Neural cell (in vitro differentiated cells): ENCODE measurements around the gene ZNF519. TPM values are rescaled to one million over a fixed set of nuclear protein-coding genes. Genes with fewer than 3 reads are reported as not detected.

ENCODE experiments used
- H2AFZ ChIP-seq: fragments of 200-600, 300-800 bp; sonication (generic), shearing (Covaris generic); 2 replicates; pipeline ENCODE4 v1.6.0; 2014; ENCODE audit warnings: low read depth, mild to moderate bottlenecking, antibody characterized with exemption, low read length, moderate library complexity
- H3F3A ChIP-seq: fragments of 200-600 bp; shearing (Covaris generic); 2 replicates; pipeline ENCODE4 v1.6.1; 2016; ENCODE audit warnings: mild to moderate bottlenecking, moderate library complexity, mixed read lengths, antibody characterized with exemption, low read length; ENCODE audit not compliant: insufficient read depth, poor library complexity, severe bottlenecking
- H3K27ac ChIP-seq: fragments of 200-600, 300-800 bp; sonication (generic), shearing (Covaris generic); 2 replicates; pipeline ENCODE4 v1.5.1; 2014; ENCODE audit warnings: mild to moderate bottlenecking, low read length, moderate library complexity
- H3K27me3 ChIP-seq: fragments of 300-800, 200-600 bp; sonication (generic), shearing (Covaris generic); 2 replicates; pipeline ENCODE4 v1.6.0; 2014; ENCODE audit warnings: mild to moderate bottlenecking, low read depth, low read length, moderate library complexity; ENCODE audit not compliant: insufficient read depth
- H3K36me3 ChIP-seq: fragments of 300-800, 200-600 bp; sonication (generic), shearing (Covaris generic); 2 replicates; pipeline ENCODE4 v1.5.1; 2014; ENCODE audit warnings: mild to moderate bottlenecking, antibody characterized with exemption, low read length, moderate library complexity; ENCODE audit not compliant: insufficient read depth
- H3K4me2 ChIP-seq: fragments of 300-800, 200-600 bp; sonication (generic), shearing (Covaris generic); 2 replicates; pipeline ENCODE4 v1.6.0; 2014; ENCODE audit warnings: mild to moderate bottlenecking, low read length
- H3K4me3 ChIP-seq: fragments of 300-800, 200-600 bp; sonication (generic), shearing (Covaris generic); 2 replicates; pipeline ENCODE4 v1.5.1; 2014; ENCODE audit warnings: mild to moderate bottlenecking, low read length, moderate library complexity
- H3K79me2 ChIP-seq: fragments of 200-600 bp; shearing (Covaris generic); replicated peaks from 2 replicates; pipeline ENCODE4 v1.6.0; 2014; ENCODE audit warnings: mild to moderate bottlenecking, low read length, moderate library complexity; ENCODE audit not compliant: insufficient read depth
- H3K9ac ChIP-seq: fragments of 300-800, 200-600 bp; sonication (generic), shearing (Covaris generic); 2 replicates; pipeline ENCODE4 v1.6.1; 2016; ENCODE audit warnings: mild to moderate bottlenecking, low read length, mixed read lengths
- H3K9me2 ChIP-seq: fragments of 200-600 bp; shearing (Covaris generic); 2 replicates; pipeline ENCODE4 v1.6.1; 2016; ENCODE audit warnings: mild to moderate bottlenecking, low read length, mixed read lengths; ENCODE audit not compliant: insufficient read depth
- H3K9me3 ChIP-seq: fragments of 200-600, 300-800 bp; sonication (generic), shearing (Covaris generic); 2 replicates; pipeline ENCODE4 v1.6.1; 2016; ENCODE audit warnings: mild to moderate bottlenecking, mixed run types, low read length, moderate library complexity, mixed read lengths
- H4K20me1 ChIP-seq: fragments of 200-600 bp; shearing (Covaris generic); 2 replicates; pipeline ENCODE4 v1.6.1; 2016; ENCODE audit warnings: mild to moderate bottlenecking, mixed run types; ENCODE audit not compliant: insufficient read depth
- CTCF ChIP-seq: fragments of 450-650 bp; IDR thresholded peaks from 2 replicates; pipeline ENCODE4 v1.5.1; 2014; ENCODE audit warnings: antibody characterized with exemption, mild to moderate bottlenecking, moderate library complexity; ENCODE audit not compliant: poor library complexity, severe bottlenecking
- EP300 ChIP-seq: fragments of 450-650 bp; conservative IDR thresholded peaks from 2 replicates; pipeline ENCODE4 v1.6.1; 2014; ENCODE audit warnings: antibody characterized with exemption, mild to moderate bottlenecking, moderate library complexity; ENCODE audit not compliant: poor library complexity, severe bottlenecking
- EZH2 ChIP-seq: fragments of 200-600, 300-800 bp; shearing (Covaris generic), sonication (generic); IDR thresholded peaks from 2 replicates; pipeline ENCODE4 v1.6.1; 2014; ENCODE audit warnings: antibody characterized with exemption, low read length, borderline replicate concordance, mild to moderate bottlenecking; ENCODE audit not compliant: insufficient read depth, poor library complexity, severe bottlenecking
- MXI1 ChIP-seq: fragments of 450-650 bp; conservative IDR thresholded peaks from 2 replicates; pipeline ENCODE4 v1.6.1; 2014; ENCODE audit warnings: antibody characterized with exemption, mild to moderate bottlenecking; ENCODE audit not compliant: poor library complexity, severe bottlenecking
- POLR2AphosphoS5 ChIP-seq: IDR thresholded peaks from 2 replicates; pipeline ENCODE4 v1.6.1; 2012
- RAD21 ChIP-seq: fragments of 450-650 bp; conservative IDR thresholded peaks from 2 replicates; pipeline ENCODE4 v1.6.1; 2014; ENCODE audit warnings: antibody characterized with exemption, mild to moderate bottlenecking, moderate library complexity
- REST ChIP-seq: IDR thresholded peaks from 2 replicates; pipeline ENCODE4 v1.6.1; 2012; ENCODE audit warnings: borderline replicate concordance
- SMC3 ChIP-seq: fragments of 450-650 bp; conservative IDR thresholded peaks from 2 replicates; pipeline ENCODE4 v1.6.1; 2014; ENCODE audit warnings: antibody characterized with exemption, mild to moderate bottlenecking, moderate library complexity; ENCODE audit not compliant: poor library complexity
- TAF1 ChIP-seq: IDR thresholded peaks from 2 replicates; pipeline ENCODE4 v1.6.1; 2012; ENCODE audit warnings: low read depth
- polyA plus RNA-seq: library from polyadenylated mRNA; depleted of rRNA; stranded (reverse); fragments of >200 nt; gene quantifications from 2 replicates; pipeline ENCODE4 v1.2.3, GENCODE V29; 2014

ZNF519 gene
- polyA plus RNA-seq, 1 donor from 2014 or later = 25.0 TPM

- no peak for TF ChIP-seq SMC3
- no peak for TF ChIP-seq CTCF
- Histone ChIP-seq H2AFZ (no peak overlapping the region), H3K27ac (no peak overlapping the region)
Observed at GRCh38 chr18:14093307-14093915, 38.8 kb downstream of the ZNF519 start.

GRCh38 chr18:14092625-14093306 lies 39.5 kb downstream of the ZNF519 start:
- H3K9me3 ChIP-seq = no peaks in the 10 kb centered on the region
- no peak overlapping the region for H3K27ac ChIP-seq
- H3K79me2 ChIP-seq = no peaks in the 10 kb centered on the region
- no peak overlapping the region for H2AFZ ChIP-seq
- peaks cover 4% of the 10 kb centered on the region for H3K36me3 ChIP-seq
- H3F3A ChIP-seq = no peaks in the 10 kb centered on the region
- no peak for TF ChIP-seq REST
- TF ChIP-seq MXI1 = no peak
- no peak for TF ChIP-seq EP300
- no peak for TF ChIP-seq RAD21
- TF ChIP-seq TAF1 = no peak
- no peak for TF ChIP-seq CTCF
- no peak for TF ChIP-seq POLR2AphosphoS5
- no peak for TF ChIP-seq EZH2
- no peaks in the 10 kb centered on the region for H3K9me2 ChIP-seq
- no peaks in the 10 kb centered on the region for H3K27me3 ChIP-seq
- H3K4me2 ChIP-seq = no peak overlapping the region
- no peaks in the 10 kb centered on the region for H4K20me1 ChIP-seq
- no peak overlapping the region for H3K9ac ChIP-seq
- H3K4me3 ChIP-seq = no peak overlapping the region

More at GRCh38 chr18:14093307-14093915, 38.8 kb downstream of the ZNF519 start:
- H3K4me3 ChIP-seq = no peak overlapping the region
- H4K20me1 ChIP-seq = no peaks in the 10 kb centered on the region
- peaks cover 4% of the 10 kb centered on the region for H3K36me3 ChIP-seq
- no peaks in the 10 kb centered on the region for H3F3A ChIP-seq
- no peak overlapping the region for H3K4me2 ChIP-seq
- no peak overlapping the region for H3K9ac ChIP-seq
- no peaks in the 10 kb centered on the region for H3K9me3 ChIP-seq
- no peaks in the 10 kb centered on the region for H3K79me2 ChIP-seq
- H3K9me2 ChIP-seq = no peaks in the 10 kb centered on the region
- H3K27me3 ChIP-seq = no peaks in the 10 kb centered on the region
